HUES64 (cell line): ENCODE results near the gene KANSL1.

Source experiments
- H3K27ac ChIP-seq: 2 replicates; pipeline ENCODE4 v1.7.0; 2013; ENCODE audit warnings: low read depth, low read length, inconsistent platforms
- H3K27me3 ChIP-seq: 2 replicates; pipeline ENCODE4 v1.6.1; 2013; ENCODE audit warnings: mild to moderate bottlenecking, low read length; ENCODE audit not compliant: insufficient read depth
- H3K36me3 ChIP-seq: 2 replicates; pipeline ENCODE4 v1.6.1; 2013; ENCODE audit warnings: mild to moderate bottlenecking, low read length; ENCODE audit not compliant: insufficient read depth
- H3K4me1 ChIP-seq: 2 replicates; pipeline ENCODE4 v1.6.1; 2013; ENCODE audit warnings: mild to moderate bottlenecking, low read length, moderate library complexity; ENCODE audit not compliant: insufficient read depth
- H3K4me3 ChIP-seq: 2 replicates; pipeline ENCODE4 v1.5.1; 2013; ENCODE audit warnings: mild to moderate bottlenecking, low read length, moderate library complexity
- H3K9ac ChIP-seq: 2 replicates; pipeline ENCODE4 v1.6.1; 2013; ENCODE audit warnings: mild to moderate bottlenecking, low read depth, low read length
- H3K9me3 ChIP-seq: 2 replicates; pipeline ENCODE4 v1.6.1; 2013; ENCODE audit warnings: low read depth, low read length; ENCODE audit not compliant: insufficient read depth
- WGBS: fragments of 150-250, 120-280 bp; methylation state at CpG from one replicate; pipeline ENCODE4 v1.1.7; 2013; ENCODE audit warnings: missing lambda C conversion rate; 5-methylcytosine and 5-hydroxymethylcytosine counted together

KANSL1 gene

DNA sequence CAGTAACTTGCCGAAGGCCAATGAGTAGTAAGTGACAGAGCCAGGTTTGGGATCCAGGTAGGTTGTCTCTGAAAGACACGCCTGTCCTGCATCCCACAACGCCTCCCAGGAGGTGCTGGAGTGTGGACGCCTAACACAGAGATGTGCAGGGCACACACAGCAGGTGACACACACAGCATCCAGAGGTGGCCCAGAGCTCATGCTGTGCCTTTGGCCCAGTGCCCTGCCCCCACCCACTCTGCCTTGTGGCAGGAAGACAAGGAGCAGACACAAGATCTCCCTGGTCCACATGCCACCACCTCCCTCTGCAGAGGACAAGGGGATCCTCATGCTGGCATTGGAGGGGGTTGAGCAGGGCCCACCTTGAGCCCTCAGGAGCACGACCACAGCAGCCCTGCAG, 208.9 kb downstream of the KANSL1 start:
- Histone ChIP-seq H3K9ac (no peak overlapping the region), H3K36me3 (no peaks in the 10 kb centered on the region), H3K4me1 (no peaks in the 10 kb centered on the region), H3K9me3 (no peaks in the 10 kb centered on the region), H3K4me3 (no peak overlapping the region), H3K27me3 (no peaks in the 10 kb centered on the region), H3K27ac (no peak overlapping the region)
- 89% methylated on average over 5 of the region's 5 CpGs for WGBS

GRCh38 chr17:45983614-45984310, 209.5 kb downstream of the KANSL1 start:
- H3K9ac ChIP-seq = no peak overlapping the region
- H3K36me3 ChIP-seq = no peaks in the 10 kb centered on the region
- no peaks in the 10 kb centered on the region for H3K9me3 ChIP-seq
- WGBS = 82% methylated on average over 31 of the region's 31 CpGs
- no peak overlapping the region for H3K4me3 ChIP-seq
- no peaks in the 10 kb centered on the region for H3K27me3 ChIP-seq
- H3K27ac ChIP-seq = no peak overlapping the region
- H3K4me1 ChIP-seq = no peaks in the 10 kb centered on the region

GRCh38 chr17:45982791-45983613, 210.2 kb downstream of the KANSL1 start:
- Histone ChIP-seq H3K9ac (no peak overlapping the region), H3K36me3 (no peaks in the 10 kb centered on the region), H3K9me3 (no peaks in the 10 kb centered on the region), H3K4me3 (no peak overlapping the region), H3K27me3 (no peaks in the 10 kb centered on the region), H3K27ac (no peak overlapping the region), H3K4me1 (no peaks in the 10 kb centered on the region)
- WGBS = 92% methylated on average over 41 of the region's 41 CpGs

DNA sequence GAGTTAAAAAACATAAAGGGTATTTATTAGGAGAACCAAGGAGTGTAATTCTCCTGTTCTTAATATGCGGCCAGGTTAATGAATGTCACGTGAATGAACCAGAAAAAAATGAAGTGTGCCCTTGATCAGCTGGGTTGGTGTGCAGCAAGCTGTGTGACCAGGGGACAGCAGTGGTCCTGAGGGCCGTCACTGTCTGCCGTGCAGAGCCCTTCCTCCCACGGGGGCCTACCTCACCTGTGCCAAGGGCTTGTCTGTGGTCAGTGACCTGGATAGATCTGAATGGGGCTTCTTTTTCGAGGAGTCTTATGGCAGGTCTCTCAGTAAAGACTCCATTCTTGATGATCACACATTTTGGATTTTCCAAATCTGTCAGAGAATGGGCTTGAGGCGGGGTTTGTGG, 211.9 kb downstream of the KANSL1 start:
- WGBS = 95% methylated on average over 7 of the region's 7 CpGs
- Histone ChIP-seq H3K27ac (no peak overlapping the region), H3K9ac (no peak overlapping the region), H3K9me3 (no peaks in the 10 kb centered on the region), H3K36me3 (no peaks in the 10 kb centered on the region), H3K4me3 (no peak overlapping the region), H3K4me1 (no peaks in the 10 kb centered on the region), H3K27me3 (no peaks in the 10 kb centered on the region)

GRCh38 chr17:45980855-45981254, 212.4 kb downstream of the KANSL1 start:
- Histone ChIP-seq H3K36me3 (no peaks in the 10 kb centered on the region), H3K9ac (no peak overlapping the region), H3K27me3 (no peaks in the 10 kb centered on the region), H3K4me1 (no peaks in the 10 kb centered on the region), H3K4me3 (no peak overlapping the region), H3K9me3 (no peaks in the 10 kb centered on the region), H3K27ac (no peak overlapping the region)
- whole genome bisulfite sequencing = 86% methylated on average over 5 of the region's 6 CpGs
